NCI-H2107 (cell line): ENCODE data around the gene ADGRG3.

Experiments
- DNase-seq: peaks from one replicate; lab custom pipeline; 2025; lab: John Stamatoyannopoulos, UW

ADGRG3 gene

DNA sequence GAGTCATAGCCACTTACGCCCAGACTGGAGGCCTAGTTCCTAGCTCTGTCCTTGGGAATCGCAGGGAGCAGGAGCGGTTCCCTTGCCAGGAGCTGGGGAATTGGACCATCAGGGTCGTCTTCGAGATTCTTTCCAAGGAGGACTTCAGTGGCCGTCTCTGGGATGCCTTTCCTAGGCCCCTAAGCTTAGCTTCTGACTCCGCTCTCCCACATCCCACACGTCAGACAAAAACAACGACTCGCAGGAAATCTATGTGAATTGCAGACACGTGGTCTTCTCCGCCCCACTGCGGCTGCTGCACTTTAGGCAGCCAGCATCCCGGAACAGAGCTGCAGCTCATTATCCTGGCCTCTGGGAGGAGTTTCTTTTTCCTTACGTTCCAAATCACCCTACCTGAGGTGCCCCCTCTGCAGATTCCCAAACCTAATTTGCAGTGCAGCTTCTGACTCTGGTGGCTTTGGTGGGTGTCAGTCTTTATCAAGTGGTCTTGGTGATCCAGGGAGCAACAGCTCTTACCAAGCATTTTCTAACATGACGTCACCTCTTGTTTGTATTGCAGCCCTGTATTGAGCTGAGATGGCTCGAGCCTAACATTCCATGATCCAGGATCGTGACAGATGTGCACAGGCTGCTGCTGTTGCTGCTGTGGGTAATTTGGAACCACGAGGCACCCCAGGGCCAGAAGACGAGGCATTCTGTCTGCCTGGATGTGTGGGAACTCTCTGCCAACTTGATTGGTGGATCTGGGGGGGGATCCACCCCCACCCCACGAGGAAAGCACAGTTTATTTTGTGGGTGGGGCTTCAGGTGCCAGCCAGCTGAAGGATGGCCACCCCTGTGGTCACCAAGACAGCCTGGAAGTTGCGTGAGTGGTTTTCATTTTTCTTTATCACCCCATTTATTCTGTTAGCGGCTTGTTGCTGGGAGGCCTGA lies 68.6 kb downstream of the ADGRG3 start:
- peak; percentile 31 for DNase-seq

DNA sequence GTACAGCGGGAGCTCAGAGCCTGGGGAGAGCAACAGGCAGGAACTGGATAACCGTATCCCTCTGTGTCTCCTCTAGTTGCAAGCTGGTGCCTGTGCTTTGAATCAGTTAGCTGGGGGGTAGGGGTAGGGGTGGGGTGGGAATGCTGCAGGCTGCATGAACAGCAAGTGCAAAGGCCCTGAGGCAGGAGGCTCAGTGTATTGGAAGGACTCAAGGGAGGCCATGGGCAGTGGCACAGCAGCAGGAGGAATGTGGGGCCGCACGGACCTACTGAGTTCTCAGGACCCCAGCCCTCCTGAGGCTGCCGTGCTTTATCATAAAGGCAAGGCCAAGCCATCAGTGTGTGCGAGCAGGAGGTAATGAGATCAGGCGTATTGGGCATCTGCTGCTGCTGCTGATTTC lies 70.7 kb downstream of the ADGRG3 start:
- DNase-seq: no peak
